Trophoblast cell (in vitro differentiated cells and primary cell): ENCODE results near the gene HCN4.

Experiments used
- DNase-seq, 2 donors: peaks; one replicate each; pipeline ENCODE4 v3.0.0-alpha.2; 2016
- H2AFZ ChIP-seq: 2 replicates; pipeline ENCODE4 v1.6.1; 2013; ENCODE audit warnings: low read length, moderate library complexity, mild to moderate bottlenecking; ENCODE audit not compliant: insufficient read depth, poor library complexity
- H2AK5ac ChIP-seq: 2 replicates; pipeline ENCODE4 v1.6.1; 2013; ENCODE audit warnings: mild to moderate bottlenecking, low read length
- H2BK120ac ChIP-seq: 2 replicates; pipeline ENCODE4 v1.6.1; 2013; ENCODE audit warnings: low read length, mild to moderate bottlenecking, moderate library complexity; ENCODE audit not compliant: insufficient read depth, poor library complexity
- H2BK12ac ChIP-seq: 2 replicates; pipeline ENCODE4 v1.6.1; 2013; ENCODE audit warnings: mild to moderate bottlenecking, low read length, moderate library complexity
- H2BK5ac ChIP-seq: 2 replicates; pipeline ENCODE4 v1.6.1; 2013; ENCODE audit warnings: low read length, low read depth, moderate library complexity, mild to moderate bottlenecking; ENCODE audit not compliant: poor library complexity
- H3K14ac ChIP-seq: 2 replicates; pipeline ENCODE4 v1.6.1; 2013; ENCODE audit warnings: mild to moderate bottlenecking, low read length
- H3K18ac ChIP-seq: 2 replicates; pipeline ENCODE4 v1.6.1; 2013; ENCODE audit warnings: mild to moderate bottlenecking, low read length
- H3K23ac ChIP-seq: 2 replicates; pipeline ENCODE4 v1.6.1; 2013; ENCODE audit warnings: low read length
- H3K27ac ChIP-seq: 2 replicates; pipeline ENCODE4 v1.5.1; 2013; ENCODE audit warnings: low read depth, mild to moderate bottlenecking, inconsistent platforms, low read length, moderate library complexity
- H3K27me3 ChIP-seq: 2 replicates; pipeline ENCODE4 v1.6.1; 2013; ENCODE audit warnings: inconsistent platforms, mild to moderate bottlenecking, low read length, moderate library complexity; ENCODE audit not compliant: insufficient read depth
- H3K36me3 ChIP-seq, 2 experiments: 1 replicate in 1 of 2; 2 replicates in 1 of 2; pipeline ENCODE4 v1.6.1; 2013; ENCODE audit warnings: low read length in 2 of 2, mild to moderate bottlenecking in 2 of 2, moderate library complexity in 1 of 2; ENCODE audit not compliant: insufficient read depth in 2 of 2, control insufficient read depth in 1 of 2
- H3K4ac ChIP-seq: 2 replicates; pipeline ENCODE4 v1.6.1; 2013; ENCODE audit warnings: low read depth, mild to moderate bottlenecking, low read length, moderate library complexity
- H3K4me1 ChIP-seq, 2 experiments: 1 replicate in 1 of 2; 2 replicates in 1 of 2; pipeline ENCODE4 v1.6.1; 2013; ENCODE audit warnings: low read length in 2 of 2, mild to moderate bottlenecking in 2 of 2, moderate library complexity in 1 of 2; ENCODE audit not compliant: insufficient read depth in 2 of 2, control insufficient read depth in 1 of 2
- H3K4me2 ChIP-seq: 2 replicates; pipeline ENCODE4 v1.6.1; 2013; ENCODE audit warnings: inconsistent platforms, mild to moderate bottlenecking, low read length, moderate library complexity
- H3K4me3 ChIP-seq: 2 replicates; pipeline ENCODE4 v1.5.1; 2013; ENCODE audit warnings: mild to moderate bottlenecking, low read depth, low read length, inconsistent platforms
- H3K79me1 ChIP-seq: one replicate; pipeline ENCODE4 v1.6.1; 2013; ENCODE audit warnings: low read length
- H3K79me2 ChIP-seq: 2 replicates; pipeline ENCODE4 v1.6.1; 2013; ENCODE audit warnings: low read length, mild to moderate bottlenecking; ENCODE audit not compliant: control insufficient read depth, insufficient read depth, poor library complexity
- H3K9ac ChIP-seq: 2 replicates; pipeline ENCODE4 v1.6.1; 2013; ENCODE audit warnings: mild to moderate bottlenecking, low read length
- H3K9me3 ChIP-seq: 2 replicates; pipeline ENCODE4 v1.6.1; 2013; ENCODE audit warnings: low read depth, mild to moderate bottlenecking, control low read depth, inconsistent platforms, low read length; ENCODE audit not compliant: insufficient read depth
- H4K12ac ChIP-seq: 2 replicates; pipeline ENCODE4 v1.6.1; 2013; ENCODE audit warnings: low read depth, mild to moderate bottlenecking, low read length, moderate library complexity
- H4K8ac ChIP-seq: 2 replicates; pipeline ENCODE4 v1.6.1; 2013; ENCODE audit warnings: low read depth, mild to moderate bottlenecking, low read length, moderate library complexity
- H4K91ac ChIP-seq: one replicate; pipeline ENCODE4 v1.6.1; 2013; ENCODE audit warnings: low read depth, mild to moderate bottlenecking, low read length, moderate library complexity
- WGBS: extraction: QIAGEN DNeasy Blood & Tissue Kit; methylation state at CpG from one replicate; pipeline ENCODE4 v1.1.7; 2013; ENCODE audit warnings: missing lambda C conversion rate; ENCODE audit not compliant: insufficient read length, insufficient coverage; ENCODE audit errors: extremely low coverage; 5-methylcytosine and 5-hydroxymethylcytosine counted together

HCN4 gene

GRCh38 chr15:73334086-73334485, 34.7 kb downstream of the HCN4 start:
- Histone ChIP-seq H2BK12ac (no peak overlapping the region), H3K14ac (no peak overlapping the region), H3K4me3 (no peak overlapping the region), H3K23ac (no peak overlapping the region), H3K79me2 (peaks cover 2% of the 10 kb centered on the region), H2AK5ac (no peak overlapping the region), H2AFZ (no peak overlapping the region), H2BK5ac (no peak overlapping the region), H3K36me3 (peaks cover 10 to 15% of the 10 kb centered on the region in 2 experiments), H3K27ac (no peak overlapping the region), H3K4me1 (peaks cover 6 to 11% of the 10 kb centered on the region in 2 experiments), H2BK120ac (no peak overlapping the region), H3K4ac (no peak overlapping the region), H4K8ac (no peak overlapping the region), H3K18ac (no peak overlapping the region), H3K27me3 (no peaks in the 10 kb centered on the region), H3K9ac (no peak overlapping the region), H4K91ac (no peak overlapping the region), H3K79me1 (peaks cover 2% of the 10 kb centered on the region), H3K9me3 (peaks cover 3% of the 10 kb centered on the region), H4K12ac (no peak overlapping the region), H3K4me2 (no peak overlapping the region)
- DNase-seq: no peak
- no CpG with 5 or more reads among the region's 6 CpGs for WGBS

GRCh38 chr15:73333001-73333400, 35.8 kb downstream of the HCN4 start:
- Histone ChIP-seq H3K23ac (no peak overlapping the region), H3K4me2 (no peak overlapping the region), H2BK12ac (no peak overlapping the region), H3K79me2 (peaks cover 2% of the 10 kb centered on the region), H4K91ac (no peak overlapping the region), H2BK5ac (no peak overlapping the region), H3K27me3 (no peaks in the 10 kb centered on the region), H2BK120ac (no peak overlapping the region), H3K9ac (no peak overlapping the region), H3K4me1 (peaks cover 6 to 11% of the 10 kb centered on the region in 2 experiments), H3K18ac (no peak overlapping the region), H3K36me3 (peaks cover 13 to 17% of the 10 kb centered on the region in 2 experiments), H3K9me3 (peaks cover 3% of the 10 kb centered on the region), H3K14ac (no peak overlapping the region), H3K4ac (no peak overlapping the region), H4K8ac (no peak overlapping the region), H4K12ac (no peak overlapping the region), H3K4me3 (no peak overlapping the region), H2AFZ (no peak overlapping the region), H3K27ac (no peak overlapping the region), H2AK5ac (no peak overlapping the region), H3K79me1 (peaks cover 2% of the 10 kb centered on the region)
- no CpG with 5 or more reads among the region's 2 CpGs for WGBS
- no peak for DNase-seq

- Histone ChIP-seq H3K4me2 (no peak overlapping the region), H3K18ac (no peak overlapping the region), H2BK12ac (no peak overlapping the region), H4K8ac (no peak overlapping the region), H3K14ac (no peak overlapping the region), H3K79me1 (peaks cover 2% of the 10 kb centered on the region), H3K79me2 (peaks cover 2% of the 10 kb centered on the region), H2BK120ac (no peak overlapping the region), H4K12ac (no peak overlapping the region), H3K27ac (no peak overlapping the region), H4K91ac (no peak overlapping the region), H2AK5ac (no peak overlapping the region), H3K23ac (no peak overlapping the region), H3K27me3 (no peaks in the 10 kb centered on the region), H3K4ac (no peak overlapping the region), H3K36me3 (peaks cover 10 to 13% of the 10 kb centered on the region in 2 experiments), H2BK5ac (no peak overlapping the region), H3K9me3 (peaks cover 3% of the 10 kb centered on the region), H3K9ac (no peak overlapping the region), H3K4me3 (no peak overlapping the region), H2AFZ (no peak overlapping the region), H3K4me1 (peaks cover 6 to 11% of the 10 kb centered on the region in 2 experiments)
- no CpG with 5 or more reads among the region's 19 CpGs for whole genome bisulfite sequencing
- no peak for DNase-seq
Observed at GRCh38 chr15:73331991-73332925, 36.5 kb downstream of the HCN4 start.

- peaks cover 3% of the 10 kb centered on the region for H3K9me3 ChIP-seq
- no peak overlapping the region for H2BK120ac ChIP-seq
- no peak overlapping the region for H4K91ac ChIP-seq
- H3K36me3 ChIP-seq: peaks cover 10 to 13% of the 10 kb centered on the region in 2 experiments
- no peak overlapping the region for H3K4me3 ChIP-seq
- no peak overlapping the region for H2AK5ac ChIP-seq
- H3K27ac ChIP-seq: no peak overlapping the region
- peaks cover 2% of the 10 kb centered on the region for H3K79me1 ChIP-seq
- no peaks in the 10 kb centered on the region for H3K27me3 ChIP-seq
- WGBS: no CpG with 5 or more reads among the region's 5 CpGs
- H3K23ac ChIP-seq: no peak overlapping the region
- no peak overlapping the region for H4K8ac ChIP-seq
- no peak overlapping the region for H3K18ac ChIP-seq
- H3K9ac ChIP-seq: no peak overlapping the region
- no peak overlapping the region for H3K14ac ChIP-seq
- peaks cover 2% of the 10 kb centered on the region for H3K79me2 ChIP-seq
- H4K12ac ChIP-seq: no peak overlapping the region
- no peak overlapping the region for H2AFZ ChIP-seq
- DNase-seq: no peak
- no peak overlapping the region for H3K4me2 ChIP-seq
- H3K4ac ChIP-seq: no peak overlapping the region
- peaks cover 6 to 11% of the 10 kb centered on the region in 2 experiments for H3K4me1 ChIP-seq
- no peak overlapping the region for H2BK5ac ChIP-seq
- H2BK12ac ChIP-seq: no peak overlapping the region
Observed at GRCh38 chr15:73331501-73331900, 37.3 kb downstream of the HCN4 start.
